ENCODE results near the gene CNNM2.
"Not testable (repeated sequence)": the region's sequence is repeated elsewhere in the genome, so short reads cannot be mapped to it uniquely, and the experiment has no call there.

The CNNM2 gene

GRCh38 chr10:103111031-103111917 is 193.2 kb downstream of the CNNM2 start:
- peak; percentile 29 for DNase-seq

DNA sequence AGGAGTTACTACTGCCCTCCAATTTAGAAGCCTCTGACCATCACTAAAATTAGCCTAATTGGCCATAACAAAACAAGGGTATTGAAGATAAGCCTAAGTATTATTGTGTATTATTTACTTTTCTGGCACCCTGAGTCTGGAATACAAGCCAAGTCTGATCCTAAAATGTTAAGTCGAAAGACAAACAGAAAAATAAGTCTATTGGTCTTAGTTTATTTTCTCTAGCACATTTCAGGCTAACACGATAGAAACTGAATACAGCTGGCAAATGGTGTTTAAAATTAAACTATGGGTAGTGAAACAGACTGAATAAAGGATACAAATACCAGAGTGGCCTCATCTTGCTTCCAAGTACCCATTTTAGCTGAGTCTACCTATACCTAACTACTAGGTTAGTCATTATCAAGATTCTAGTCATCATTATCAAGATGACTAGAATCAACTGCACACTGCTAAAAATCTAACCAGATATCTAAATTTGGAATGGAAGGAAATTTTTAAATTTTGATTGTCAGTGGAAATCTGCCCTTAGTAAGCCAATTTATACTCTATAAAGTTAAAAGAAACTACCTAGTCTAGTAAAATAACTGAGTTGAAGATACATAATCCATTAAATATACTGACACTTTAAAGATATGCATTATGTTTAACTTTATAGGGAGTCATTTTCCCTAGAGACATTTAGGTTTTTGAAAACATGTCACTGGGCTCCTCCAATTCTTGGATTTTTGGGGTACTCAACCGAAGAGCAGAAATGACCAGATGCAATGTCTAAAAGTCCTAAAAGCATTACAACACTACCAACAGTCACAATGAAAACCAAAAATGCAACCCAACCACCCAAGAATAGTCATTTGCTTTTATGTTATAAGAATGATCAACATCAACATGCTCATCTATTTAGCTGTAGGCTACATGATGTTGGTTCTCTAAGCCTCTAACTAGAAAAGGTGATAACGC is 194.1 kb downstream of the CNNM2 start:
- DNase-seq = no peak

DNA sequence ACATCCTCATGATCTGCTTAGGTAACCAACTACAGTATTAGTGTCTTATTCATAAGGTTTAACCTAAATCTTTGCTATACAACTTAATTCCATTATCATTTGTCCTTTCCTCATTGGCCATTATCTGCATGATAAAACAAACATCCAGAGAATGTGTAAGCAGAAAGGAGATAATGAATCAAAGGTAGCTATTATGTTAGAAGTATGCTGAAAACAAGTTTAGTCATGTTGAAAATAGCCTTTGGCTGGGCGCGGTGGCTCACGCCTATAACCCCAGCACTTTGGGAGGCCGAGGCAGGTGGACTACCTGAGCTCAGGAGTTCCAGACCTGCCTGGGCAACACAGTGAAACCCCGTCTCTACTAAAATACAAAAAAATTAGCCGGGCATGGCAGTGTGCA is 196.8 kb downstream of the CNNM2 start:
- no peak for DNase-seq

GRCh38 chr10:103117247-103117646 is 199.2 kb downstream of the CNNM2 start:
- no peak for DNase-seq

DNA sequence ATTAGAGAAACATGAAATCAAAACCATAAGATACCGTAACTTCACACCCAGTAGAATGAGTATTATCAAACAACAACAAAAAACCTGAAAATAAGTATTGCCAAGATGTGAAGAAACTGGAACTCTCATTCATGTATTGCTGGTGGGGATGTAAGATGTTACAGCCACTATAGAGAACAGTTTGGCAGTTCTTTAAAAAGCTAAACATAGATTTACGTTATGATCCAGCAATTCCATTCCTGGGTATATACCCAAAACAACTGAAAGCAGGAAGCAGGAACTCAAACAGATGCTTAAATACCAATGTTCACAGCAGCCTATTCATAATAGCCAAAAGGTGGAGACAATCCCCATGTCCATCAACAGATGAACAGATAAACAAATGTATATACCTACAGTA is 202.5 kb downstream of the CNNM2 start:
- DNase-seq = no peak

DNA sequence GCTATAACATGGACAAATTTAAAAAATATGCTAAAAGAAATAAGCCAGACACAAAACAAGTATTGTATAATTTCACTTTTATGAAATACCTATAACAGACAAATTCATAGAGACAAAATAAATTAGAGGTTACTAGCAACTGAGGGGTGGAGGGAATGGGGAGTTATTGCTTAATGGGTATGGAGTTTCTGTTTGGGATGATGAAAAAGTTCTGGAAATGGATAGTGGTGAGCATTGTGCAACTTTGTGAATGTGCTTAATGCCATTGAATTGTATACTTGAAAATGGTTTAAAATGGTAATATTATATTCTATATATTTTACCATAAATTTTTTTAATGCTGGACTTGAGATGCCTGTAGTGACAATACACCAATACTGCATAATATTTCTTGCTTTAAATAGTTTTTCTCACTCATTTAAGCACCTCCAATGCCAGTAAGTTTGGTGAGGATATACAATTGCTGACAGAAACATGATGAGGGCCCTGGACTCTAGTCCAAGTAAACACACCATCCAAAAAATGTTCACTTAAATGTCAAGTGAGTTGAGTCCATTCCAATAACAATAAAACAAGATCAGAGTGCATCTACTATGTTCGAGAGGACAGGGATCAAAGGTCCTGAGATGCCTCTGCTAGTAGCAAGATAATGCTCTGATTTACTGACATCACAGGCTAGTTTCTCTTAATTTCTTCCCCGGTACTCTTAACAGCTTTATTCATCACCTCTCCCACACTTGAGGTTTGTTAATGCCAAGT is 203.1 kb downstream of the CNNM2 start:
- DNase-seq = no peak

DNA sequence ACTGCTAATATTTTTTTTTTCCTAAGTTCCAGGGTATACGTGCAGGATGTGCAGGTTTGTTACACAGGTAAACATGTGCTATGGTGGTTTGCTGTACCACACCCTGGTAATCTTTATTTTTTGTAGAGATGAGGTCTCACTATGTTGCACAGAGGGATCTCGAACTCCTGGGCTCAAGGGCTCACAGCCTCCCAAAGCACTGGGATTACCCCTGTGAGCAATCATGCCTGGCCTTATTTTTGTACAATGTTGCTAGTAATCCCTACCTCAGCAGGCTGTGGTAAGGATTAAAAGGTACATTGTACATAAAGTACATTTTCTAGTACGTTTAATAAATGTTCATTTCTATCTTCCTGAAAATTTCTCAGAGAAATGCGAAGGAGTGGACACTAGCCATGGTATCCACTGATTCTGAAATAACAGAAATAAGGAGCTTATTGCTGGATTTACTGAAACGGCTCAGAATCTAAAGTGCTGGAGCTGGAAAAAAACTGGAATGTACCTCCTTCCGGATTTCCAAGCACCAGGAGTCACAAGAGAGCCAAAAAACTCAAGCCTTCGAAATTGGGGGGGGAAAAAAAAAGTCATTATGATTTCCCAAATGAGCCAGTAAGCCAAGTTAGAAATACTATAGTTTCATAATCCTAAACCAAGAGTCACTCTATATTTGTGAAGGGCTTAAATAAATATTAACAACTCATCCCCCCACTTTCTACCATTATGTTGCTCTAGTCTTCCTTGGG is 205.4 kb downstream of the CNNM2 start:
- no peak for DNase-seq

- no peak for DNase-seq
Observed at GRCh38 chr10:103124420-103125096, 206.5 kb downstream of the CNNM2 start.

DNA sequence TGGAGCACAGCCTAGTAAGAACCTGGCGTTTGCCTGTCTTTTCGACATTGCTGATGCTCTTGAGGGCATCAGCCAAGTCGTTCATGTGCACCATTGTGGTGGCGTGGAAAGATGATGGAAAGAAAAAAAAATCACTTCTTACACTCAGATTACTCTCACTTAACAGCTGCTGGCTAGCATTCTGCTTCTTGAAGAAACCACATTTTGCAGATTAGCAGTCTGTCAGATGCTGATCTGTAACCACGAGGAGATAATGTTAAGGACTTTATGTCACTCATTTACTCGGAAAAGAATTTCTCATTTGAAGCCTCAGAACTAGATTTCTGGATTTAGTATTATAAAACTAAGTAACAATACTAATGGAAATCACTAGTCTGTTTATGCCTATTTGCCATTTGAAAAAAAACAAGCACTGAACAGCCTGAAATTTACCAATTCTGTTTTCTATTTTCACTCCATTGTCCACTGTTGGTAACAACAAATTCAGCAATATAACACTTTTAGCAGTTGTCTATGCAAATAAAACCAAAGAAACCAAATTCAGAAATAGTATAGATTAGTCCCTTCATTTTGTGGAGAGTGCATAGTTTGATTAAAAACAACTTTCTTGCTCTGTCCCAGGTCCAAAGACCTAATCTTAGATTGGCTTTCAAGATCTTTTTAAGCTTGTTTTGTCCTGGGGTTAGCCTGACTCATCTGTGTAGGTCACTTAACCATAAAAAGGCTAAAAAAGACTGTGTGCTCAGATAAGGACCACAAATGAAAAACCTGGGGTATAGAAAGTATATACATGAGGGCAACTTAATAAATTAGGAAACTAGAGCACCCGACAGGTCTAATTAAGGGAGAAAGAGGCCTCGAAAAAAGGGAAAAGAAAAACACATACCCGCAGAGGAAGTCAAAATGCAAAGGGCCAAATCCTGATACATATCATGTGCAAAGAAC is 207.5 kb downstream of the CNNM2 start:
- no peak for DNase-seq

GRCh38 chr10:103127241-103127640 is 209.1 kb downstream of the CNNM2 start:
- DNase-seq = no peak

GRCh38 chr10:103130180-103130579 is 212.1 kb downstream of the CNNM2 start:
- not testable (repeated sequence) for DNase-seq

DNA sequence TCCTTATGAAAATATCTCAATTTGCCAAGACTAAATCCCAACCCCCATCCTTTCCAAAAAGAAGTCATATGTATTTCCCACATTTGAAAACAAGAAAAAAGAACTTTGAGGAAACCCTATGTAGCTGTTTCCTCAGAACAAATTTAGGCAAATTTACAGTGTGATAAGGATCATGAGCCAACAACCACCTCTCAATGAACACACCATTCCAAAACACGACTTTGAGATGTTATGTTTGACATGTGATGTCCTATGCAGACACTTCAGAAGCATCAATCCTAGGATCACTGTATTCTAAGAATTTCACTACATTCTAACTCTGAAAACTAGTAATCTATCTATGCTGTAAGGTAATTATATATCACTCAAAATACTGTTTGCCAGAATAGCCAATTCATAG is 212.8 kb downstream of the CNNM2 start:
- DNase-seq = no peak

- DNase-seq = not testable (repeated sequence)
Observed at GRCh38 chr10:103135168-103135567, 217.1 kb downstream of the CNNM2 start.

DNA sequence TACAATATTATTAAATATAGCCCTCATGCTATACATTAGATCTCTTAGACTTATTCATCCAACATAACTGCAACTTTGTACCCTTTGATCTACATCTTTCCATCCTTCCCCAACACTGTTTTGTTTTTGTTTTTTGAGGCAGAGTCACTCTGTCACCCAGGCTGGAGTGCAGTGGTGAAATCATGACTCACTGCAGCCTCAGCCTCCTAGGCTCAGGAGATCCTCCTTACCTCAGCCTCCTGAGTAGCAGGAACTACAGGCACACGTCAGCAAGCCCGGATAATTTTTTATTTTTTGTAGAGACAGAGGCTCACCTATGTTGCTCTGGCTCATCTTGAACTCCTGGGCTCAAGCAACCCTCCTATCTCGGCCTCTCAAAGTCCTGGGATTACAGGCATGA is 221.7 kb downstream of the CNNM2 start:
- DNase-seq = no peak

All from femur (tissue), 1 donor.